ENCODE data around the gene OR1E2.

GRCh38 chr17:3479988-3480387 lies 46.3 kb upstream of the OR1E2 start:
- TF ChIP-seq CTCF (IDR thresholded peaks at IDR 0.05) (no peak), EP300 (IDR thresholded peaks at IDR 0.05) (no peak)

Data from stomach (tissue), 4 donors.